MV-4-11 (cell line): ENCODE measurements around the gene NUP160.
"Not testable (repeated sequence)": the region's sequence is repeated elsewhere in the genome, so short reads cannot be mapped to it uniquely, and the experiment has no call there.

ENCODE experiments used
- DNase-seq: peaks from one replicate; lab custom pipeline; 2025; lab: John Stamatoyannopoulos, UW

The NUP160 gene

GRCh38 chr11:47863898-47864430, 15.8 kb upstream of the NUP160 start:
- no peak for DNase-seq

GRCh38 chr11:47863189-47863897, 15.2 kb upstream of the NUP160 start:
- peak; percentile 69 for DNase-seq

- no peak for DNase-seq
Measured at GRCh38 chr11:47861728-47862127, 13.6 kb upstream of the NUP160 start.

GRCh38 chr11:47860536-47860935, 12.4 kb upstream of the NUP160 start:
- no peak for DNase-seq

GRCh38 chr11:47857892-47858543, 9.9 kb upstream of the NUP160 start:
- DNase-seq, result peak; percentile 45

GRCh38 chr11:47857485-47857884, 9.3 kb upstream of the NUP160 start:
- DNase-seq, result peak; percentile 45

GRCh38 chr11:47856186-47856585, 8.0 kb upstream of the NUP160 start:
- DNase-seq, result no peak

- peak; percentile 68 for DNase-seq
Measured at GRCh38 chr11:47854667-47855066, 6.5 kb upstream of the NUP160 start.

GRCh38 chr11:47852053-47852452, 3.9 kb upstream of the NUP160 start:
- DNase-seq, result no peak

GRCh38 chr11:47850337-47850736, 2.2 kb upstream of the NUP160 start:
- peak; percentile 54 for DNase-seq

GRCh38 chr11:47848700-47849155, 578 bp upstream of the NUP160 start:
- no peak for DNase-seq

GRCh38 chr11:47847537-47847891, 636 bp downstream of the NUP160 start:
- DNase-seq, result no peak

GRCh38 chr11:47846998-47847397, 1.2 kb downstream of the NUP160 start:
- DNase-seq, result no peak

- peak; percentile 78 for DNase-seq
Measured at GRCh38 chr11:47843361-47844055, 4.6 kb downstream of the NUP160 start.

GRCh38 chr11:47842749-47843148, 5.4 kb downstream of the NUP160 start:
- no peak for DNase-seq

GRCh38 chr11:47837929-47838328, 10.2 kb downstream of the NUP160 start:
- no peak for DNase-seq

GRCh38 chr11:47837292-47837691, 10.9 kb downstream of the NUP160 start:
- no peak for DNase-seq

GRCh38 chr11:47830013-47830412, 18.1 kb downstream of the NUP160 start:
- not testable (repeated sequence) for DNase-seq

- DNase-seq, result no peak
Measured at GRCh38 chr11:47828284-47828683, 19.9 kb downstream of the NUP160 start.

GRCh38 chr11:47822664-47823063, 25.5 kb downstream of the NUP160 start:
- DNase-seq, result not testable (repeated sequence)

GRCh38 chr11:47819743-47820142, 28.4 kb downstream of the NUP160 start:
- DNase-seq, result no peak

- DNase-seq, result no peak
Measured at GRCh38 chr11:47800759-47801158, 47.4 kb downstream of the NUP160 start.

GRCh38 chr11:47797633-47798032, 50.5 kb downstream of the NUP160 start:
- DNase-seq, result peak; percentile 94
